HepG2 (cell line): Measurements from ENCODE around the gene RAD51AP1. TPM values are rescaled to one million over a fixed set of nuclear protein-coding genes. Genes with fewer than 3 reads are reported as not detected.

Experiments used
- CTCF ChIP-seq: sonication (generic); formaldehyde crosslinking; IDR thresholded peaks from 2 replicates; pipeline ENCODE4 v1.5.0; 2020; ENCODE audit warnings: mild to moderate bottlenecking, missing genetic modification reagents, moderate library complexity
- ETS1 ChIP-seq: sonication (generic); formaldehyde crosslinking; IDR thresholded peaks from 2 replicates; pipeline ENCODE4 v1.4.0; 2020; ENCODE audit warnings: missing genetic modification reagents
- KDM1A ChIP-seq: IDR thresholded peaks from 2 replicates; pipeline ENCODE4 v1.6.1; 2016; ENCODE audit warnings: missing compliant biosample characterization
- SMAD1 ChIP-seq: sonication (generic); formaldehyde crosslinking; IDR thresholded peaks from 2 replicates; pipeline ENCODE4 v1.4.0; 2020; ENCODE audit warnings: missing genetic modification reagents, low read depth, mild to moderate bottlenecking, borderline replicate concordance
- THAP9 ChIP-seq: sonication (generic); formaldehyde crosslinking; IDR thresholded peaks from 2 replicates; pipeline ENCODE4; 2020; ENCODE audit warnings: missing genetic modification reagents, mild to moderate bottlenecking, borderline replicate concordance
- TRIM24 ChIP-seq: sonication (generic); formaldehyde crosslinking; IDR thresholded peaks from 2 replicates; pipeline ENCODE4 v1.8.0; 2022; ENCODE audit warnings: mild to moderate bottlenecking, missing genetic modification reagents
- UBTF ChIP-seq: sonication (generic); formaldehyde crosslinking; IDR thresholded peaks from 2 replicates; pipeline ENCODE4 v1.4.0; 2020; ENCODE audit warnings: mild to moderate bottlenecking, missing genetic modification reagents
- polyA plus RNA-seq, 8 experiments: library from polyadenylated mRNA; depleted of rRNA in 3 of 8; stranded (reverse) in 7 of 8; unstranded in 1 of 8; fragments of >200 nt; fragmentation: Illumina TruSeq in 4 of 8; extraction: Trizol in 4 of 8; gene quantifications; 2 replicates each; pipeline versions ENCODE4 v1.2.1 to v1.2.3, GENCODE V29; 2011 to 2016; ENCODE audit warnings: low read depth in 4 of 8, missing spikeins in 1 of 8, mixed read lengths in 1 of 8; ENCODE audit not compliant: insufficient read depth in 1 of 8
- total RNA-seq, 5 experiments: library from RNA; depleted of rRNA; stranded (reverse); fragments of >200 nt; fragmentation: Illumina TruSeq; extraction: Trizol; gene quantifications; 2 replicates each; pipeline ENCODE4 v1.2.3, GENCODE V29; 2016; ENCODE audit warnings: low read depth in 1 of 5

The RAD51AP1 gene
- total and polyA plus RNA-seq, 2 of the 13 experiments (the other 11 are each of a cell fraction or from before 2014, with no cell fraction given), result 16.6 to 49.3 TPM

DNA sequence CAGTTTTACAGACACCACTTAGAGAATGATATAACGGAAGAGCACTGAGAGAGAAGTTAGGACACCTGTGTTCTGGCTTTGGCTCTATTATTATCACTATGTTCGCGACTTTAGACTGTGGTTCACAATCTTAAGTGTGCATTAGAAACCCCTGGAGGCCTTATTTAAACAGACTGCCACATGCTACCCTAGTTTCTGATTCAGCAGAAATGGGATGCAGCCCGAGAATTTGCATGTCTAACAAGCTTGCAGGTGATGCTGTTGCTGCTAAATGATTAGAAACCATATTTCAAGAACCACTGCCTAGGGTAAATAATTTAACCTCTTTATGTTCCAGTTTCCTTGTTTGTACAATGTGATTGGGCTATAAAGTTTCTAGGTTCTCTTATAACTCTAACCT lies 3.6 kb upstream of the RAD51AP1 start (continued):
- no peak for TF ChIP-seq UBTF (CRISPR knock-in tag)
- TF ChIP-seq CTCF (CRISPR knock-in tag), result no peak
- no peak for TF ChIP-seq KDM1A
- TF ChIP-seq THAP9 (CRISPR knock-in tag), result no peak
- no peak for TF ChIP-seq ETS1 (CRISPR knock-in tag)
- no peak for TF ChIP-seq SMAD1 (CRISPR knock-in tag)
- TF ChIP-seq TRIM24 (CRISPR knock-in tag), result no peak
